Calu3 (cell line): ENCODE results near the gene HSPB1. TPM values are rescaled to one million over a fixed set of nuclear protein-coding genes. Genes with fewer than 3 reads are reported as not detected.

Experiments used
- BruUV-seq: library from RNA; stranded (reverse); fragments of 400-500 nt; replicated peaks from 2 replicates; lab custom pipeline; 2021; lab: Mats Ljungman, UMichigan
- CTCF ChIA-PET: fragments of 300-600 bp; sonication (Branson Sonifier 250); formaldehyde crosslinking; loops from one replicate; lab custom pipeline; 2022; ENCODE audit warnings: antibody characterized with exemption; lab: Charles Lee
- DNase-seq: peaks from one replicate; pipeline ENCODE4 v3.0.0; 2022
- H3K27ac Mint-ChIP-seq: one replicate; pipeline ENCODE4 v1.8.0; 2022; ENCODE audit warnings: mixed read lengths; ENCODE audit not compliant: unreplicated experiment
- H3K27me3 Mint-ChIP-seq: one replicate; pipeline ENCODE4 v1.8.0; 2022; ENCODE audit warnings: mixed read lengths; ENCODE audit not compliant: unreplicated experiment
- H3K36me3 Mint-ChIP-seq: one replicate; pipeline ENCODE4 v1.8.0; 2022; ENCODE audit warnings: mild to moderate bottlenecking, moderate library complexity, mixed read lengths; ENCODE audit not compliant: insufficient read depth, unreplicated experiment
- H3K4me1 Mint-ChIP-seq: one replicate; pipeline ENCODE4 v1.8.0; 2022; ENCODE audit warnings: mild to moderate bottlenecking, low read depth, mixed read lengths; ENCODE audit not compliant: unreplicated experiment
- H3K4me3 Mint-ChIP-seq: one replicate; pipeline ENCODE4 v1.8.0; 2022; ENCODE audit warnings: mild to moderate bottlenecking, low read depth, moderate library complexity, mixed read lengths; ENCODE audit not compliant: unreplicated experiment
- H3K9me3 Mint-ChIP-seq: one replicate; pipeline ENCODE4 v1.8.0; 2022; ENCODE audit warnings: low read depth, mixed read lengths; ENCODE audit not compliant: unreplicated experiment
- CTCF ChIP-seq: fragments of 200-600 bp; IDR thresholded peaks from one replicate; pipeline ENCODE4 v1.8.0; 2022; ENCODE audit warnings: antibody characterized with exemption; ENCODE audit not compliant: unreplicated experiment
- intact Hi-C: fragments of 100-400 bp; cut with micrococcal nuclease; formaldehyde crosslinking; loops from one replicate; pipeline ENCODE4 v1.10.0; 2022; ENCODE audit not compliant: unreplicated experiment
- total RNA-seq: library from RNA; stranded (reverse); gene quantifications from 2 replicates; pipeline ENCODE4 v1.2.3, GENCODE V29; 2022

The HSPB1 gene
- total RNA-seq, 1 experiment from 2014 or later: 72.7 TPM

DNA sequence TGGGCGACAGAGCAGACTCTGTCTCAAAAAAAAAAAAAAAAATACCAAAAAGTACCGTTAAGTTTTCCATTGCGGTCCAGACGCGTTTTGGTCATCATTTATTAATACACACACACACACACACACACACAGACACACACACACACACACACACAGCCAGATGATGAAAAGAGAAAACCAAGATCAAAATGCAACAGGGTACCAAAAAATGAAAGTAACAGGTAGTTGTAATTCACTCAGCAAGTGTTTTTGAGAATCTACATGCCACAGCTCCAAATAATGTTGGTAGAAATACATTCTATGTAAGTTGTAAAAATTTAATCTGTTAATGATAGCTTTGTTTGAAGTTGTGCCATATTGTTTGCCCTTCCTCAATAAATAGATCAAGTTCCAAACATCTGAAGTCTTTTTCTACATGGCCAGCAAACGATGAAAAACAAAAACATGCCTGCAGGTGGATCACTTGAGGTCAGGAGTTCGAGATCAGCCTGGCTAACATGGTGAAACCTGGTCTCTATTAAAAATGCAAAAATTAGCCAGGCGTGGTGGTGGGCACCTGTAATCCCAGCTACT, 46.9 kb downstream of the HSPB1 start:
- Mint-ChIP-seq H3K4me3 (no peak overlapping the region), H3K27ac (no peak overlapping the region), H3K9me3 (no peaks in the 10 kb centered on the region), H3K36me3 (peaks cover 69% of the 10 kb centered on the region), H3K27me3 (no peaks in the 10 kb centered on the region), H3K4me1 (peaks cover 42% of the 10 kb centered on the region)
- TF ChIP-seq CTCF: no peak
- no peak for DNase-seq
- CTCF ChIA-PET: no interaction called here
- no TSS peak for BruUV-seq
- intact Hi-C loops: no loop called here

- BruUV-seq: no TSS peak
- Mint-ChIP-seq H3K4me3 (no peak overlapping the region), H3K27me3 (no peaks in the 10 kb centered on the region), H3K9me3 (no peaks in the 10 kb centered on the region), H3K36me3 (peaks cover 68% of the 10 kb centered on the region), H3K27ac (peak overlapping the region; percentile 10), H3K4me1 (peaks cover 36% of the 10 kb centered on the region)
- TF ChIP-seq CTCF: no peak
- DNase-seq: no peak
- intact Hi-C loops: no loop called here
- CTCF ChIA-PET: no interaction called here
Observed at GRCh38 chr7:76351372-76351771, 48.9 kb downstream of the HSPB1 start.

DNA sequence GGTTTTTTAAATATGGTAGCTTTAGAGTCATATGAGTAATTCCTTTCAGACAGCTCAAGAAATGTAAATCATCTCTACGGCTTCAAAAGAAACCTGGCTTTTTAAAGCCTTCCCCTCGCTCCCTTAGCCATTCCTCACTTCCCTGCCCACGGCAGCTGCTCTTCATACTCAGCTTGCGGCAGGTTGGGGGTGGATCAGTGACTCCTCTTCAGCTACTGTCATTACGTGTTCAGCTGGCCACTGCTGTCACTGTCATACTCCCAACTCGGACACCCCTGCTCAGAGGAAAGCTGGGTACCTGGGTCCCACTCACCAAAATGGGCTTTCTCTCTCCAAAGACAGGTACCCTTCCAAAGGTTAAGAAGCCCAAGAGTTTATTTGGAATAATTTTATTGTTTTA, 49.7 kb downstream of the HSPB1 start:
- H3K27me3 Mint-ChIP-seq: no peaks in the 10 kb centered on the region
- no peak for DNase-seq
- H3K4me3 Mint-ChIP-seq: no peak overlapping the region
- BruUV-seq: no TSS peak
- no peak overlapping the region for H3K27ac Mint-ChIP-seq
- TF ChIP-seq CTCF: no peak
- H3K9me3 Mint-ChIP-seq: no peaks in the 10 kb centered on the region
- CTCF ChIA-PET: no interaction called here
- intact Hi-C loops: no loop called here
- H3K36me3 Mint-ChIP-seq: peaks cover 67% of the 10 kb centered on the region
- peaks cover 28% of the 10 kb centered on the region for H3K4me1 Mint-ChIP-seq

- Mint-ChIP-seq H3K4me3 (no peak overlapping the region), H3K27ac (no peak overlapping the region), H3K9me3 (no peaks in the 10 kb centered on the region), H3K36me3 (peaks cover 74% of the 10 kb centered on the region), H3K4me1 (peaks cover 19% of the 10 kb centered on the region), H3K27me3 (no peaks in the 10 kb centered on the region)
- CTCF ChIA-PET: no interaction called here
- BruUV-seq: no TSS peak
- no peak for TF ChIP-seq CTCF
- intact Hi-C loops: no loop called here
- DNase-seq: no peak
Observed at GRCh38 chr7:76353744-76354143, 51.3 kb downstream of the HSPB1 start.

Other genes starting within 250 kb of the HSPB1 start
- 0.21 TPM in 1 of 2 replicates, not detected in the other for gene SRRM3, start 100.8 kb upstream of the HSPB1 start, total RNA-seq
- 113 and 122 TPM in 2 replicates for gene YWHAG, start 56.3 kb downstream of the HSPB1 start, total RNA-seq
- 0.51 TPM in 1 of 2 replicates, not detected in the other for gene SSC4D, start 107.0 kb downstream of the HSPB1 start, total RNA-seq
- gene ZP3, start 122.3 kb downstream of the HSPB1 start, total RNA-seq: 5.4 and 9.4 TPM in 2 replicates
- 43.6 and 51.7 TPM in 2 replicates for gene DTX2, start 159.0 kb downstream of the HSPB1 start, total RNA-seq
- gene UPK3B, start 207.9 kb downstream of the HSPB1 start, total RNA-seq: 6.0 and 14.6 TPM in 2 replicates
- gene SPDYE16, start 240.6 kb downstream of the HSPB1 start, total RNA-seq: not detected in 2 replicates